MM.1S (cell line): ENCODE measurements around the gene UBQLNL.

Experiments
- DNase-seq: peaks from one replicate; pipeline ENCODE4 v3.0.0-alpha.2; 2015
- H2AFZ ChIP-seq: fragments of 300-600 bp; sonication (generic); 2 replicates; pipeline ENCODE4 v1.6.0; 2016; ENCODE audit warnings: antibody characterized with exemption, low read length
- H3F3A ChIP-seq: fragments of 300-600 bp; sonication (generic); 2 replicates; pipeline ENCODE4 v1.6.1; 2016; ENCODE audit warnings: mild to moderate bottlenecking, antibody characterized with exemption, low read length, moderate library complexity, mixed read lengths; ENCODE audit not compliant: insufficient read depth
- H3K27ac ChIP-seq: fragments of 300-600 bp; sonication (generic); 2 replicates; pipeline ENCODE4 v1.5.1; 2016; ENCODE audit warnings: mild to moderate bottlenecking, low read length
- H3K27me3 ChIP-seq: fragments of 300-600 bp; sonication (generic); replicated peaks from 2 replicates; pipeline ENCODE4 v1.6.0; 2016; ENCODE audit warnings: low read length; ENCODE audit not compliant: insufficient read depth
- H3K36me3 ChIP-seq: fragments of 300-600 bp; sonication (generic); replicated peaks from 2 replicates; pipeline ENCODE4 v1.6.1; 2016; ENCODE audit warnings: mild to moderate bottlenecking, low read length, mixed read lengths; ENCODE audit not compliant: insufficient read depth
- H3K4me1 ChIP-seq: fragments of 300-600 bp; sonication (generic); 2 replicates; pipeline ENCODE4 v1.6.1; 2016; ENCODE audit warnings: low read length, mixed read lengths
- H3K4me2 ChIP-seq: fragments of 300-600 bp; sonication (generic); 2 replicates; pipeline ENCODE4 v1.6.0; 2016; ENCODE audit warnings: low read depth, low read length
- H3K4me3 ChIP-seq: fragments of 300-600 bp; sonication (generic); 2 replicates; pipeline ENCODE4 v1.5.1; 2016; ENCODE audit warnings: low read length, mixed read lengths
- H3K79me2 ChIP-seq: fragments of 300-600 bp; sonication (generic); 2 replicates; pipeline ENCODE4 v1.6.1; 2016; ENCODE audit warnings: mixed run types, low read length, mixed read lengths
- H3K9ac ChIP-seq: fragments of 300-600 bp; sonication (generic); 2 replicates; pipeline ENCODE4 v1.6.1; 2016; ENCODE audit warnings: low read length, mixed read lengths
- H3K9me2 ChIP-seq: fragments of 300-600 bp; sonication (generic); replicated peaks from 2 replicates; pipeline ENCODE4 v1.6.1; 2016; ENCODE audit warnings: mild to moderate bottlenecking, low read length, mixed read lengths; ENCODE audit not compliant: insufficient read depth
- H3K9me3 ChIP-seq: fragments of 300-600 bp; sonication (generic); replicated peaks from 2 replicates; pipeline ENCODE4 v1.6.1; 2016; ENCODE audit warnings: mild to moderate bottlenecking, low read length, mixed read lengths; ENCODE audit not compliant: insufficient read depth
- H4K20me1 ChIP-seq: fragments of 300-600 bp; sonication (generic); 2 replicates; pipeline ENCODE4 v1.6.1; 2016; ENCODE audit warnings: mild to moderate bottlenecking, low read length, moderate library complexity, mixed read lengths; ENCODE audit not compliant: insufficient read depth
- CTCF ChIP-seq: fragments of 300-600 bp; sonication (generic); IDR thresholded peaks from 2 replicates; pipeline ENCODE4 v1.5.1; 2016; ENCODE audit warnings: antibody characterized with exemption, low read length, mixed read lengths
- EZH2 ChIP-seq: fragments of 300-600 bp; sonication (generic); optimal IDR thresholded peaks from 2 replicates; pipeline ENCODE3; 2017; ENCODE audit warnings: low read depth, mild to moderate bottlenecking, antibody characterized with exemption, low read length, mixed read lengths
- EZH2phosphoT487 ChIP-seq: fragments of 300-600 bp; sonication (generic); IDR thresholded peaks from 2 replicates; pipeline ENCODE4 v1.6.1; 2018; ENCODE audit warnings: antibody characterized with exemption, low read length

Gene UBQLNL

GRCh38 chr11:5507177-5507932 lies 9.1 kb downstream of the UBQLNL start:
- H3K79me2 ChIP-seq: no peaks in the 10 kb centered on the region
- no peak for TF ChIP-seq EZH2phosphoT487
- H3K27me3 ChIP-seq: no peaks in the 10 kb centered on the region
- DNase-seq: no peak
- H3K9me2 ChIP-seq: no peaks in the 10 kb centered on the region
- H4K20me1 ChIP-seq: no peaks in the 10 kb centered on the region
- H3F3A ChIP-seq: no peaks in the 10 kb centered on the region
- no peaks in the 10 kb centered on the region for H3K4me1 ChIP-seq
- H3K9me3 ChIP-seq: no peaks in the 10 kb centered on the region
- no peak overlapping the region for H3K27ac ChIP-seq
- H2AFZ ChIP-seq: no peak overlapping the region
- no peak overlapping the region for H3K9ac ChIP-seq
- H3K36me3 ChIP-seq: no peaks in the 10 kb centered on the region
- H3K4me3 ChIP-seq: no peak overlapping the region
- H3K4me2 ChIP-seq: no peak overlapping the region

DNA sequence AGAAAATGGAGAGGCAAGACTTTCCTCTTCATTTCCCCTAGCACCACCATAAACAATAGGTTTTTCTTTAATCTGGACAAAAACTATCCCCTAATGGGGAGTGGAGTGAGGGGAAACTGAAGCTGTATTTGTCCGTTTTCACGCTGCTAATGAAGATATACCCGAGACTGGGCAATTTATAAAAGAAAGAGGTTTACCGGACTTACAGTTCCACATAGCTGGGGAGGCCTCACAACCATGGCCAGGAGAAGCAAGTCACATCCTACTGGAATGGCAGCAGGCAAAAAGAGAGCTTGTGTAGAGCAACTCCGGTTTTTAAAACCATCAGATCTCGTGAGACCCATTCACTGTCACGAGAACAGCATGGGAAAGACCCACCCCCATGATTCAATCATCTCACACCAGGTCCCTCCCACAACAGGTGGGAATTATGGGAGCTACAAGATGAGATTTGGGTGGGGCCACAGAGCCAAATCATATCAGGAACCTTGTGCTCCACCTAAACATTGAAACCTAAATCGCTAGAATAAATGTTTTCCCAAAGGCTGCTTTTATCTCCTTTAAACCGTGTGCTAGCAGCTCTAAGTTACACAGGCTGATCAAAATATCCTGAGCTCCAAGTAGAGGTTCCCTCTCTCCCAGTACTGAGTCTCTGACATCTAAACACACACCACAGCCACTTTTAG lies 11.0 kb downstream of the UBQLNL start:
- no peaks in the 10 kb centered on the region for H3K79me2 ChIP-seq
- H3K9ac ChIP-seq: no peak overlapping the region
- no peak overlapping the region for H3K4me3 ChIP-seq
- H3K36me3 ChIP-seq: no peaks in the 10 kb centered on the region
- H3K9me3 ChIP-seq: no peaks in the 10 kb centered on the region
- H3F3A ChIP-seq: no peaks in the 10 kb centered on the region
- no peak overlapping the region for H3K27ac ChIP-seq
- no peaks in the 10 kb centered on the region for H3K9me2 ChIP-seq
- TF ChIP-seq CTCF (no peak), EZH2 (no peak), EZH2phosphoT487 (no peak)
- H4K20me1 ChIP-seq: no peaks in the 10 kb centered on the region
- H2AFZ ChIP-seq: no peak overlapping the region
- H3K27me3 ChIP-seq: no peaks in the 10 kb centered on the region
- no peak overlapping the region for H3K4me2 ChIP-seq
- no peak for DNase-seq
- H3K4me1 ChIP-seq: no peaks in the 10 kb centered on the region

DNA sequence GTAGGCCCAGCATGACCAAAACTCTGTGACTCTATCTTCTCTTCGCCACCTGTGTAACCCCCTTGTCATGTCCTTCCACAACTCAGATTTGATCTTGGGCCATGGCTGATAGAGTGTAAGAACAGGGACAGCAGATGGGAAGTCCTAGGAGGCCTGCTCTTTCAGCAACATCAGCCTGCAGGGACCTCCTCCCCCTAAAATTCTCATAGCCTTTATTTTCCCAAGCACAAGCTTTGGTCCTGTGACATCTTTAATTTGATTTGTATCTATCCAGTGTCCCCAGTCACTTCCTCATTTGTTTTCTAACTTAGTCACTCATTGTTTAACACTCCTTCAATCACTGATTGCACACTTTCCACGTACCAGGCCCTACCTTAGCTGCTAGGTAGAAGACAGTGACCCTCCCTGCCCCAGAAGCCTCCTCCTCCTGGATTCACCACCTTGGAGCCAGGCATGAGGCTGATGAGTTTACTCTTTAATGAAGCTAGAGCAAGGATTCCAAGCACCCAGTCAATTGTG lies 12.0 kb downstream of the UBQLNL start:
- no peaks in the 10 kb centered on the region for H3F3A ChIP-seq
- no peak overlapping the region for H3K4me3 ChIP-seq
- no peak overlapping the region for H3K4me2 ChIP-seq
- H3K36me3 ChIP-seq: no peaks in the 10 kb centered on the region
- H2AFZ ChIP-seq: no peak overlapping the region
- H3K9me3 ChIP-seq: no peaks in the 10 kb centered on the region
- H3K27me3 ChIP-seq: no peaks in the 10 kb centered on the region
- no peak for DNase-seq
- H3K27ac ChIP-seq: no peak overlapping the region
- no peak overlapping the region for H3K9ac ChIP-seq
- TF ChIP-seq CTCF: no peak
- no peaks in the 10 kb centered on the region for H4K20me1 ChIP-seq
- H3K4me1 ChIP-seq: no peaks in the 10 kb centered on the region
- no peaks in the 10 kb centered on the region for H3K9me2 ChIP-seq
- H3K79me2 ChIP-seq: no peaks in the 10 kb centered on the region

- no peak overlapping the region for H3K27ac ChIP-seq
- H3K27me3 ChIP-seq: no peaks in the 10 kb centered on the region
- no peaks in the 10 kb centered on the region for H3K79me2 ChIP-seq
- no peak for DNase-seq
- no peaks in the 10 kb centered on the region for H3K36me3 ChIP-seq
- no peak overlapping the region for H3K4me3 ChIP-seq
- no peaks in the 10 kb centered on the region for H3K9me2 ChIP-seq
- no peak overlapping the region for H3K9ac ChIP-seq
- H3F3A ChIP-seq: no peaks in the 10 kb centered on the region
- no peak for TF ChIP-seq CTCF
- no peak for TF ChIP-seq EZH2phosphoT487
- no peak for TF ChIP-seq EZH2
- H4K20me1 ChIP-seq: no peaks in the 10 kb centered on the region
- H3K4me2 ChIP-seq: no peak overlapping the region
- H3K4me1 ChIP-seq: no peaks in the 10 kb centered on the region
- no peaks in the 10 kb centered on the region for H3K9me3 ChIP-seq
- no peak overlapping the region for H2AFZ ChIP-seq
Measured at GRCh38 chr11:5500393-5500801, 16.1 kb downstream of the UBQLNL start.
